Astrocyte (in vitro differentiated cells and primary cell): ENCODE data around the gene GRIK1.

Experiments
- EZH2 ChIP-seq: IDR thresholded peaks from 2 replicates; pipeline ENCODE4 v1.6.1; 2012; ENCODE audit warnings: mild to moderate bottlenecking, low read length, inconsistent platforms; ENCODE audit not compliant: insufficient read depth
- TF ChIP-seq, protein P1 (sequence below): IDR thresholded peaks from 2 replicates; pipeline ENCODE4 v1.5.1; 2011; ENCODE audit warnings: low read depth, mild to moderate bottlenecking, inconsistent platforms, low read length, moderate library complexity; ENCODE audit not compliant: insufficient read depth

DNA sequence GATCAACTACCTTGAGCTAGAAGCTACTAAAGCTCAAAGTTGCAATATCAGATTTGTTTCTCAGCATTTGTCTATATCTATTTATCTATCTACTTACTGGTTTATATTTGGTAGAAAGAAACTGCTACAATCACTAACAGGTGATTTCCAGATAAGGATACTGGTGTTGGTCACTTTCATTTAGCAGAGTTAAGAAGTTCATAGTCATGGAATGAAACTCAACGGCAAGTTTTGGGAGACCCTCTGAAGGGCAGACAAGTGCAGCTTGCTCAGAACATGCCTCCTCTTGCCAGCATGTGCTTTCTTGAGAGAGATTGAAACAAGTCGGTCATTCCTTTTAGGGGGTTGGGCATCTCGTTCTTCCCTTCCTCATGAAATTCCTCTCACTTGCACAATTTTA lies 296.5 kb downstream of the GRIK1 start:
- TF ChIP-seq, protein P1, sequence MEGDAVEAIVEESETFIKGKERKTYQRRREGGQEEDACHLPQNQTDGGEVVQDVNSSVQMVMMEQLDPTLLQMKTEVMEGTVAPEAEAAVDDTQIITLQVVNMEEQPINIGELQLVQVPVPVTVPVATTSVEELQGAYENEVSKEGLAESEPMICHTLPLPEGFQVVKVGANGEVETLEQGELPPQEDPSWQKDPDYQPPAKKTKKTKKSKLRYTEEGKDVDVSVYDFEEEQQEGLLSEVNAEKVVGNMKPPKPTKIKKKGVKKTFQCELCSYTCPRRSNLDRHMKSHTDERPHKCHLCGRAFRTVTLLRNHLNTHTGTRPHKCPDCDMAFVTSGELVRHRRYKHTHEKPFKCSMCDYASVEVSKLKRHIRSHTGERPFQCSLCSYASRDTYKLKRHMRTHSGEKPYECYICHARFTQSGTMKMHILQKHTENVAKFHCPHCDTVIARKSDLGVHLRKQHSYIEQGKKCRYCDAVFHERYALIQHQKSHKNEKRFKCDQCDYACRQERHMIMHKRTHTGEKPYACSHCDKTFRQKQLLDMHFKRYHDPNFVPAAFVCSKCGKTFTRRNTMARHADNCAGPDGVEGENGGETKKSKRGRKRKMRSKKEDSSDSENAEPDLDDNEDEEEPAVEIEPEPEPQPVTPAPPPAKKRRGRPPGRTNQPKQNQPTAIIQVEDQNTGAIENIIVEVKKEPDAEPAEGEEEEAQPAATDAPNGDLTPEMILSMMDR: no peak
- no peak for TF ChIP-seq EZH2
